Measurements from ENCODE around the gene PTPN21. TPM values are rescaled to one million over a fixed set of nuclear protein-coding genes. Genes with fewer than 3 reads are reported as not detected.

Gene PTPN21
- total and polyA plus RNA-seq, 2 donors (not counting 3 experiments of a cell fraction or from before 2014, with no cell fraction given): 9.2 to 16.1 TPM

- H3K9me3 ChIP-seq (replicated peaks; ENCODE audit: control insufficient read depth, insufficient read depth, low read length): no peaks in the 10 kb centered on the region
- no peak overlapping the region for H3K27ac ChIP-seq (ENCODE audit: insufficient read depth, low read depth, low read length)
- no peak overlapping the region for H3K4me3 ChIP-seq (replicated peaks in 1 of 3; ENCODE audit: insufficient read depth in 1 of 3, low read depth in 1 of 3, low read length in 3 of 3)
- peaks cover 20% of the 10 kb centered on the region for H3K79me2 ChIP-seq (ENCODE audit: control insufficient read depth, insufficient read depth, low read length)
- DNase-seq (ENCODE audit: low read depth, low spot score): peak; percentile 13
- H2AFZ ChIP-seq (ENCODE audit: low read depth, low read length): no peak overlapping the region
- H3K4me2 ChIP-seq (ENCODE audit: insufficient read depth, low read length): no peak overlapping the region
- peak; percentile 28 for FAIRE-seq
- H3K36me3 ChIP-seq (ENCODE audit: control insufficient read depth in 2 of 2, extremely low read depth in 1 of 2, insufficient read depth in 2 of 2, low read length in 2 of 2): peaks cover 5 to 6% of the 10 kb centered on the region in 2 experiments
- ChIA-PET CTCF (interaction anchor here (1.3 kb wide), 1 partner anchor 20 kb away, joined by 3 read pairs; no protein-coding TSS in a partner anchor), POLR2A (no interaction called here)
- BruUV-seq (replicated peaks): no TSS peak
- H3K9ac ChIP-seq (replicated peaks; ENCODE audit: extremely low read depth, insufficient read depth, low read length): no peak overlapping the region
- H4K20me1 ChIP-seq (replicated peaks; ENCODE audit: control insufficient read depth, extremely low read depth, insufficient read depth, low read length): peaks cover 2% of the 10 kb centered on the region
- TF ChIP-seq POLR2AphosphoS5 (IDR thresholded peaks at IDR 0.05; ENCODE audit: insufficient read depth, low read depth, low read length): no peak
- TF ChIP-seq MAX (IDR thresholded peaks at IDR 0.05; ENCODE audit: insufficient read depth, insufficient read length): no peak
- TF ChIP-seq JUN (IDR thresholded peaks at IDR 0.05; ENCODE audit: borderline replicate concordance, insufficient read depth, insufficient read length, low read depth): no peak
- peak in 1 of 2 donors; percentile 10 for TF ChIP-seq CTCF (IDR thresholded peaks at IDR 0.05; ENCODE audit: extremely low read depth in 1 of 2, insufficient read depth in 1 of 2, low read depth in 1 of 2, low read length in 2 of 2)
- H3K9me1 ChIP-seq (replicated peaks; ENCODE audit: control insufficient read depth, extremely low read depth, insufficient read depth, low read length): no peaks in the 10 kb centered on the region
- H3K4me1 ChIP-seq (ENCODE audit: control insufficient read depth, extremely low read depth, insufficient read depth, low read length): peaks cover 2% of the 10 kb centered on the region
- intact Hi-C loops (cut with micrococcal nuclease): no loop called here
- dilution Hi-C loops (cut with MboI; ENCODE audit: extremely low pct_ligation_motif_present, low sequenced_read_pairs): no loop called here
- no peaks in the 10 kb centered on the region for H3K27me3 ChIP-seq (ENCODE audit: control insufficient read depth in 2 of 2, insufficient read depth in 2 of 2, low read length in 2 of 2)
Observed at GRCh38 chr14:88535149-88535548, 19.7 kb downstream of the PTPN21 start.

- ChIA-PET CTCF (no interaction called here), POLR2A (no interaction called here)
- Histone ChIP-seq H3K9me3 (replicated peaks; ENCODE audit: control insufficient read depth, insufficient read depth, low read length) (no peaks in the 10 kb centered on the region), H3K4me3 (replicated peaks in 1 of 3; ENCODE audit: insufficient read depth in 1 of 3, low read depth in 1 of 3, low read length in 3 of 3) (no peak overlapping the region), H3K9me1 (replicated peaks; ENCODE audit: control insufficient read depth, extremely low read depth, insufficient read depth, low read length) (no peaks in the 10 kb centered on the region), H2AFZ (ENCODE audit: low read depth, low read length) (no peak overlapping the region), H4K20me1 (replicated peaks; ENCODE audit: control insufficient read depth, extremely low read depth, insufficient read depth, low read length) (peaks cover 2% of the 10 kb centered on the region), H3K27me3 (ENCODE audit: control insufficient read depth in 2 of 2, insufficient read depth in 2 of 2, low read length in 2 of 2) (no peaks in the 10 kb centered on the region), H3K36me3 (ENCODE audit: control insufficient read depth in 2 of 2, extremely low read depth in 1 of 2, insufficient read depth in 2 of 2, low read length in 2 of 2) (peaks cover 4 to 6% of the 10 kb centered on the region in 2 experiments), H3K79me2 (ENCODE audit: control insufficient read depth, insufficient read depth, low read length) (peaks cover 16% of the 10 kb centered on the region), H3K9ac (replicated peaks; ENCODE audit: extremely low read depth, insufficient read depth, low read length) (no peak overlapping the region), H3K4me2 (ENCODE audit: insufficient read depth, low read length) (no peak overlapping the region), H3K4me1 (ENCODE audit: control insufficient read depth, extremely low read depth, insufficient read depth, low read length) (peaks cover 2% of the 10 kb centered on the region), H3K27ac (ENCODE audit: insufficient read depth, low read depth, low read length) (no peak overlapping the region)
- TF ChIP-seq FOS (IDR thresholded peaks at IDR 0.05; ENCODE audit: borderline replicate concordance, insufficient read depth, low read length) (no peak), CTCF (IDR thresholded peaks at IDR 0.05; ENCODE audit: extremely low read depth in 1 of 2, insufficient read depth in 1 of 2, low read depth in 1 of 2, low read length in 2 of 2) (no peak), MYC (IDR thresholded peaks at IDR 0.05; ENCODE audit: low read depth, low read length) (no peak), GATA2 (IDR thresholded peaks at IDR 0.05; ENCODE audit: insufficient read depth, insufficient read length, low read depth, low read length) (no peak), EZH2 (IDR thresholded peaks at IDR 0.05; ENCODE audit: borderline replicate concordance, low read depth, low read length, severe bottlenecking) (no peak), POLR2AphosphoS5 (IDR thresholded peaks at IDR 0.05; ENCODE audit: insufficient read depth, low read depth, low read length) (no peak), POLR2A (IDR thresholded peaks at IDR 0.05; ENCODE audit: low read depth, low read length) (no peak), JUN (IDR thresholded peaks at IDR 0.05; ENCODE audit: borderline replicate concordance, insufficient read depth, insufficient read length, low read depth) (no peak)
- no peak for FAIRE-seq
- intact Hi-C loops (cut with micrococcal nuclease) (no loop called here), dilution Hi-C loops (cut with MboI; ENCODE audit: extremely low pct_ligation_motif_present, low sequenced_read_pairs) (no loop called here)
- DNase-seq (ENCODE audit: low read depth, low spot score): no peak
- BruUV-seq (replicated peaks): no TSS peak
Observed at GRCh38 chr14:88533064-88533602, 21.7 kb downstream of the PTPN21 start.

Data from endothelial cell of umbilical vein (primary cell).